Mesothelial cell of epicardium (in vitro differentiated cells): ENCODE data around the gene SIK3. TPM values are rescaled to one million over a fixed set of nuclear protein-coding genes. Genes with fewer than 3 reads are reported as not detected.
"Not testable (repeated sequence)": the region's sequence is repeated elsewhere in the genome, so short reads cannot be mapped to it uniquely, and the experiment has no call there.

Source experiments
- DNase-seq, 2 experiments: peaks; one replicate each; pipeline ENCODE4 v3.0.0; 2021; ENCODE audit warnings: low spot score in 2 of 2; ENCODE audit not compliant: unreplicated experiment in 2 of 2
- H3K27ac Mint-ChIP-seq: 2 replicates; pipeline ENCODE4 v1.8.0; 2021; ENCODE audit warnings: mixed read lengths
- H3K27me3 Mint-ChIP-seq: 2 replicates; pipeline ENCODE4 v1.8.0; 2021; ENCODE audit warnings: low read depth, mixed read lengths
- H3K36me3 Mint-ChIP-seq: 2 replicates; pipeline ENCODE4 v1.8.0; 2021; ENCODE audit warnings: mixed read lengths
- H3K4me1 Mint-ChIP-seq: 2 replicates; pipeline ENCODE4 v1.8.0; 2021; ENCODE audit warnings: mixed read lengths
- H3K4me3 Mint-ChIP-seq: 2 replicates; pipeline ENCODE4 v1.8.0; 2021; ENCODE audit warnings: mild to moderate bottlenecking, moderate library complexity, mixed read lengths
- H3K9me3 Mint-ChIP-seq: 2 replicates; pipeline ENCODE4 v1.8.0; 2021; ENCODE audit warnings: mixed read lengths
- CTCF ChIP-seq: fragments of 200-600 bp; sonication (generic); IDR thresholded peaks from one replicate; pipeline ENCODE4 v1.5.0; 2021; ENCODE audit warnings: antibody characterized with exemption; ENCODE audit not compliant: unreplicated experiment
- total RNA-seq: library from RNA; stranded (reverse); gene quantifications from 3 replicates; pipeline ENCODE4 v1.2.1, GENCODE V29; 2021

The SIK3 gene
- total RNA-seq, 1 donor from 2014 or later, result 35.6 TPM

DNA sequence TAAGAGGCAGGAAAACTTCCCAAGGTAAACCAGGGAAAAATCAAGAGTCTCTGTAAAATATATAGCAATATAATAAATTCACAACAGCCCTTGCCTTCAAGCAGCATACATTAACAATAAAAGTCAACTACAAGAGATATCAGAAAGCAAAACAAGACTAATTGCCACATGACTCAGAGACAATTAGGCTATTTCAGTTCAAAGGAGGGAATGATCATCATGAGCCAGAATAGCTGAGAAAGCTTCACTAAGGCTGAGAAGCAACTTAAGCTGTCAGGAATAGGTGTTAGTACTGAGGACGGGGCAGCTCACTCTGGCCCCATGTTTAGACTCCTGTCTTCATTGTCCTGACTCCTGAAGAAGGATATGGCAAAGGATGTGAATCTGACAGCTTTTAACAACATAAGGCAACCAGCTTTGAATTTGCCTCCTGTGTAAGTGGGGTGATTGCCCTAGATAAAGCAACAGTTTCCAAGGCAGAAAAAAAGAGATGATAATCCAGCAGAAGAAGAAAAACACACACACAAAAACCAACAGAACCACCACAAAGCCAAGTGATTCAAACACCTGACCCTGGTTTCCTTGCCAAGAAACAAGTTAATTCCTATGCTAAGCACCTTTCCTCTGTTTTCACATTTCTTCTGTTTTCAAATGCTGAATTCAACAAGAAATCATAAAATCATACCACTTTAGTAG is 60.8 kb downstream of the SIK3 start:
- Mint-ChIP-seq H3K4me1 (peaks cover 20% of the 10 kb centered on the region), H3K9me3 (no peaks in the 10 kb centered on the region), H3K27ac (no peak overlapping the region), H3K27me3 (no peaks in the 10 kb centered on the region), H3K36me3 (no peaks in the 10 kb centered on the region), H3K4me3 (no peak overlapping the region)
- no peak for DNase-seq
- TF ChIP-seq CTCF, result no peak

- Mint-ChIP-seq H3K27ac (no peak overlapping the region), H3K36me3 (no peaks in the 10 kb centered on the region), H3K9me3 (no peaks in the 10 kb centered on the region), H3K4me1 (peaks cover 14% of the 10 kb centered on the region), H3K27me3 (no peaks in the 10 kb centered on the region), H3K4me3 (no peak overlapping the region)
- no peak for DNase-seq
- no peak for TF ChIP-seq CTCF
Measured at GRCh38 chr11:117034901-117035300, 63.3 kb downstream of the SIK3 start.

GRCh38 chr11:117026593-117027330 is 71.5 kb downstream of the SIK3 start:
- H3K4me1 Mint-ChIP-seq, result peaks cover 22% of the 10 kb centered on the region
- no peak overlapping the region for H3K27ac Mint-ChIP-seq
- TF ChIP-seq CTCF, result no peak
- no peak overlapping the region for H3K4me3 Mint-ChIP-seq
- H3K36me3 Mint-ChIP-seq, result no peaks in the 10 kb centered on the region
- no peaks in the 10 kb centered on the region for H3K9me3 Mint-ChIP-seq
- no peak for DNase-seq
- H3K27me3 Mint-ChIP-seq, result no peaks in the 10 kb centered on the region

DNA sequence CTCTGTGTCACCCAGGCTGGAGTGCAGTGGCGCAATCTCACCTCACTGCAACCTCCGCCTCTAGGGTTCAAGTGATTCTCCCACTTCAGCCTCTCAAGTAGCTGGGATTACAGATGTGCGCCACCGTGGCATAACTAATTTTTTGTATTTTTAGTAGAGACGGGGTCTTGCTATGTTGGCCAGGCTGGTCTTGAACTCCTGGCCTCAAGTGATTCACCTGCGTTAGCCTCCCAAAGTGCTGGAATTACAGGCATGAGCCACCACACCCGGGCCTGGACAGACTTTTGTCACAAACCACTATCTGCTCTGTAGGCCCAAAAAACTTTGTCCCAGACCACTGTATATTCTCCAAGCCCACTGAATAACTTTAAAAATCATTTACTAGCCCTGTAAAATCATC is 74.5 kb downstream of the SIK3 start:
- not testable (repeated sequence) for DNase-seq

GRCh38 chr11:117023178-117023577 is 75.0 kb downstream of the SIK3 start:
- Mint-ChIP-seq H3K27ac (no peak overlapping the region), H3K4me1 (peaks cover 22% of the 10 kb centered on the region)

More for the DNA sequence above, 74.5 kb downstream of the SIK3 start:
- H3K27me3 Mint-ChIP-seq, H3K9me3 Mint-ChIP-seq, H3K36me3 Mint-ChIP-seq, H3K27ac Mint-ChIP-seq, H3K4me3 Mint-ChIP-seq: not testable (repeated sequence)
- peaks cover 22% of the 10 kb centered on the region for H3K4me1 Mint-ChIP-seq

More at GRCh38 chr11:117023178-117023577, 75.0 kb downstream of the SIK3 start:
- no peak for TF ChIP-seq CTCF
- H3K9me3 Mint-ChIP-seq, result no peaks in the 10 kb centered on the region
- H3K4me3 Mint-ChIP-seq, result no peak overlapping the region
- H3K36me3 Mint-ChIP-seq, result no peaks in the 10 kb centered on the region
- no peak for DNase-seq
- no peaks in the 10 kb centered on the region for H3K27me3 Mint-ChIP-seq
